Measurements from ENCODE around the gene KRT31. TPM values are rescaled to one million over a fixed set of nuclear protein-coding genes. Genes with fewer than 3 reads are reported as not detected.

Gene KRT31
- total and polyA plus RNA-seq, 3 donors from 2014 or later: 0.53 to 0.74 TPM; not detected in 1

DNA sequence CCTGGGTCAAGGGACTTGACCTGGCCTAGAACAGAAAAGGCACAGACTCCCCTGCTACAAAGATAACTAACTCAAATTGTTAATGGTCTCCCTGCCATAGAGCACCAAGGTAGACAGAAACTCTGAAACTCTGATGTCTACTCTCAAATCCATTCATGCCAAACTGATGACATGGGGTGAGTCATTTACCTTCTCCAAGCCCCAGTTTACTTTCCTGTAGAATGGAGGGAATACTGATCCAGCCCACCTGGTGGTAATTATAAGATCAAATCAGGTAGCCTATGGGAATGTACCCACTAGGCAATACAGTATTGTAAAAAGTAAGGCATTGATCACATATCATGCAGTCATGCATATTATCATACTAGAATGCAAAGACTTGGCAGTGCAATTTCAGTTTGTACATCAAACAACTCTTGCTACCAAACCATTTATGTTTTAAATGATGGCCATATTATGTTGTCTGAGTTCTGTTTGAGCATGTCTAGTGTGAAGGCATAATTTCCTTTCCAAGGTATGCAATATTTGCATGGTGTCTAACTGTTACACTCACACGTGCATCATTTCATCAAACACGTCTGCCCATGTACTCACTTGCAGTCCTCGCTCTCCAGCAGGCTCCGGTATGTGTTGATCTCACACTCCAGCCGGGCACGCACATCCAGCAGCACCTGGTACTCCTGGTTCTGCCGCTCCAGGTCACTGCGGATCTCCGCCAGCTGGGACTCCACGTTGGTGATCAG, 3.0 kb downstream of the KRT31 start:
- no peak overlapping the region for H3K27ac ChIP-seq
- no peak for TF ChIP-seq POLR2A (IDR thresholded peaks at IDR 0.05)
- TF ChIP-seq, protein P1, sequence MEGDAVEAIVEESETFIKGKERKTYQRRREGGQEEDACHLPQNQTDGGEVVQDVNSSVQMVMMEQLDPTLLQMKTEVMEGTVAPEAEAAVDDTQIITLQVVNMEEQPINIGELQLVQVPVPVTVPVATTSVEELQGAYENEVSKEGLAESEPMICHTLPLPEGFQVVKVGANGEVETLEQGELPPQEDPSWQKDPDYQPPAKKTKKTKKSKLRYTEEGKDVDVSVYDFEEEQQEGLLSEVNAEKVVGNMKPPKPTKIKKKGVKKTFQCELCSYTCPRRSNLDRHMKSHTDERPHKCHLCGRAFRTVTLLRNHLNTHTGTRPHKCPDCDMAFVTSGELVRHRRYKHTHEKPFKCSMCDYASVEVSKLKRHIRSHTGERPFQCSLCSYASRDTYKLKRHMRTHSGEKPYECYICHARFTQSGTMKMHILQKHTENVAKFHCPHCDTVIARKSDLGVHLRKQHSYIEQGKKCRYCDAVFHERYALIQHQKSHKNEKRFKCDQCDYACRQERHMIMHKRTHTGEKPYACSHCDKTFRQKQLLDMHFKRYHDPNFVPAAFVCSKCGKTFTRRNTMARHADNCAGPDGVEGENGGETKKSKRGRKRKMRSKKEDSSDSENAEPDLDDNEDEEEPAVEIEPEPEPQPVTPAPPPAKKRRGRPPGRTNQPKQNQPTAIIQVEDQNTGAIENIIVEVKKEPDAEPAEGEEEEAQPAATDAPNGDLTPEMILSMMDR (IDR thresholded peaks at IDR 0.05): no peak
- H3K4me3 ChIP-seq: no peak overlapping the region
- WGBS, 2 donors: 87 to 94% methylated on average over 10 of the region's 10 CpGs
- intact Hi-C loops (cut with DNase I; ENCODE audit: low total_unique reads): no loop called here
- H3K9me3 ChIP-seq: no peaks in the 10 kb centered on the region
- no peaks in the 10 kb centered on the region for H3K36me3 ChIP-seq (ENCODE audit: low read depth, missing control alignments)
- no peaks in the 10 kb centered on the region for H3K27me3 ChIP-seq
- DNase-seq: no peak
- peaks cover 9% of the 10 kb centered on the region for H3K4me1 ChIP-seq

- TF ChIP-seq POLR2A (IDR thresholded peaks at IDR 0.05): no peak
- TF ChIP-seq, protein P1 (IDR thresholded peaks at IDR 0.05): no peak
- Histone ChIP-seq H3K4me1 (peaks cover 9% of the 10 kb centered on the region), H3K4me3 (no peak overlapping the region), H3K27me3 (no peaks in the 10 kb centered on the region), H3K27ac (peak overlapping the region in 1 of 2 donors; percentile 39), H3K36me3 (ENCODE audit: low read depth, missing control alignments) (no peaks in the 10 kb centered on the region), H3K9me3 (no peaks in the 10 kb centered on the region)
- DNase-seq: no peak
- intact Hi-C loops (cut with DNase I; ENCODE audit: low total_unique reads): no loop called here
- 69 to 74% methylated on average over 10 of the region's 10 CpGs for WGBS, 2 donors
These were observed 3.6 kb downstream of the KRT31 start for GRCh38 chr17:41393826-41394225.

- Histone ChIP-seq H3K9me3 (no peaks in the 10 kb centered on the region), H3K36me3 (ENCODE audit: low read depth, missing control alignments) (no peaks in the 10 kb centered on the region), H3K27me3 (no peaks in the 10 kb centered on the region), H3K27ac (peak overlapping the region; percentile 22 to 39), H3K4me3 (no peak overlapping the region), H3K4me1 (peaks cover 9% of the 10 kb centered on the region)
- DNase-seq: no peak
- no peak for TF ChIP-seq POLR2A (IDR thresholded peaks at IDR 0.05)
- TF ChIP-seq, protein P1 (IDR thresholded peaks at IDR 0.05): no peak
- 56 to 60% methylated on average over 5 of the region's 5 CpGs for WGBS, 2 donors
- intact Hi-C loops (cut with DNase I; ENCODE audit: low total_unique reads): no loop called here
These were observed 4.1 kb downstream of the KRT31 start for GRCh38 chr17:41393294-41393693.

- H3K27me3 ChIP-seq: no peaks in the 10 kb centered on the region
- no peak for TF ChIP-seq POLR2A (IDR thresholded peaks at IDR 0.05)
- TF ChIP-seq, protein P1 (IDR thresholded peaks at IDR 0.05): no peak
- intact Hi-C loops (cut with DNase I; ENCODE audit: low total_unique reads): no loop called here
- H3K27ac ChIP-seq: peak overlapping the region in 1 of 2 donors; percentile 22
- H3K36me3 ChIP-seq (ENCODE audit: low read depth, missing control alignments): no peaks in the 10 kb centered on the region
- peaks cover 9% of the 10 kb centered on the region for H3K4me1 ChIP-seq
- H3K4me3 ChIP-seq: no peak overlapping the region
- no peak for DNase-seq
- no peaks in the 10 kb centered on the region for H3K9me3 ChIP-seq
- 77 to 86% methylated on average over 1 of the region's 1 CpG for WGBS, 2 donors
These were observed 5.1 kb downstream of the KRT31 start for GRCh38 chr17:41392278-41392677.

- peaks cover 9% of the 10 kb centered on the region for H3K4me1 ChIP-seq
- H3K9me3 ChIP-seq: no peaks in the 10 kb centered on the region
- no peak overlapping the region for H3K27ac ChIP-seq
- TF ChIP-seq, protein P1 (IDR thresholded peaks at IDR 0.05): no peak
- no peak for TF ChIP-seq POLR2A (IDR thresholded peaks at IDR 0.05)
- no peaks in the 10 kb centered on the region for H3K36me3 ChIP-seq (ENCODE audit: low read depth, missing control alignments)
- DNase-seq: no peak
- H3K4me3 ChIP-seq: no peak overlapping the region
- intact Hi-C loops (cut with DNase I; ENCODE audit: low total_unique reads): no loop called here
- no peaks in the 10 kb centered on the region for H3K27me3 ChIP-seq
- WGBS, 2 donors: 56 to 78% methylated on average over 2 of the region's 2 CpGs
These were observed 5.9 kb downstream of the KRT31 start for GRCh38 chr17:41391535-41391934.
